HG03457 (cell line): ENCODE results near the gene ARRB1.
"Not testable (repeated sequence)": the region's sequence is repeated elsewhere in the genome, so short reads cannot be mapped to it uniquely, and the experiment has no call there.

ENCODE experiments used
- ATAC-seq: cut with Tn5 transposase; IDR thresholded peaks from one replicate; pipeline ENCODE4 v1.9.1; 2021; ENCODE audit warnings: moderate number of reproducible peaks; ENCODE audit not compliant: unreplicated experiment

ARRB1 gene

GRCh38 chr11:75325713-75326438 is 25.6 kb downstream of the ARRB1 start:
- no peak for ATAC-seq

DNA sequence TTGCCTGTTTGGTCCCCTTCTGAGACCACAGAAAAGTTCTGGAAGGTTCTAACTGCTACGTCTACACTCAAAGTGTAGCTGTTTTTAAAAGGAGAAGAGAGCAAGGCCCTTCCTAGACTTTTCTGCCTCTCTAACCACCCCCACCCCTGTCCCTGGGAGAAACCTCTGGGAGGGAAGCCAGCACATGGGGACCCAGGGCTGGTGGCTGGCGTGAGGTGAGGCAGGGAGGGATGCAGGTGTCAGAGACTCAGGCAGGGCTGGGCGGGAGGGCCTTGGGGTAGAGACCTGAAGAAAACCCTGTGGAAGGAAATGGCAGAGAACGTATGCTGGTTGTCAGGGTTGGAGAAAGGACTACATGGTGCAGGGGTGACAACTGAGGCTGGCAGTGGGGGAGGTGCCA is 26.7 kb downstream of the ARRB1 start:
- ATAC-seq: no peak

DNA sequence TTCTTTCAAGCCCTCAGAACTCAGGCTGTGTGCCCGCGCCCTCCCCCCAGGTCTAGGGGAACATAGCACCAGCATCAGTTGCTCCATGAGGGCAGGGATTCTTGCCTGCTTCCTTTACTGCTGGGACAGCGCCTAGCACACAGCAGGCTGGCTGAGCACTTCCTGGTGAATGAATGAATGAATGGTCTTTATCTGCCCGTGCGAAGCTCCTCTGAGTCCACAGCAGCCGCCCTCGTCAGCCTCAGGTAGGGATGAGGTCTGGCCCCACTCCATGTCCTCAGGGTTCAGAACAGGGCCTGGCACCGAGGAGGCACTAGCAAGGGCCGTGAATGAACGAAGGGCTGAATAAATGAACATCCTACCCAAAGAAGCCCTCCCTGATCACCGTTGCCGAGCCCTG is 27.3 kb downstream of the ARRB1 start:
- no peak for ATAC-seq

DNA sequence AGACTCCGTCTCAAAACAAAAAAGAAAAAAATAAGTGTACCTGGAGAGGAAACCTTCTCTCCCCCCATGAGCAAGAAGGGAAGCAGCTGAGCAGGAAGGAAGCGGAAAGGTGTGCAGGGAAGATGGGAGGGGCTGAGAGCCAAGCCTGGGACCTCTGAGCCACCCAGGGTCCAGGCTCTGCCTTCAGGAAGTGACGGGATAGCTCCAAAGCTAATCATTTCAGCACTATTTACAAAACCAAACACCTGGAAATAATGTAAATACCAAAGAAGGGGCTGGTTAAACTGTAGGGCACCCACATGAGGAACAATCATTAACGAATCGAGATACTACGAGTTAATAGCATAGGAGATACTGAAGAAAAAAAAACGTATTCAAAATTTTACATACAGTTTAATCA is 27.9 kb downstream of the ARRB1 start:
- no peak for ATAC-seq

- ATAC-seq: no peak
These were observed 30.8 kb downstream of the ARRB1 start for GRCh38 chr11:75320643-75321042.

- no peak for ATAC-seq
These were observed 31.3 kb downstream of the ARRB1 start for GRCh38 chr11:75320046-75320618.

GRCh38 chr11:75319035-75319877 is 32.2 kb downstream of the ARRB1 start:
- ATAC-seq: no peak

DNA sequence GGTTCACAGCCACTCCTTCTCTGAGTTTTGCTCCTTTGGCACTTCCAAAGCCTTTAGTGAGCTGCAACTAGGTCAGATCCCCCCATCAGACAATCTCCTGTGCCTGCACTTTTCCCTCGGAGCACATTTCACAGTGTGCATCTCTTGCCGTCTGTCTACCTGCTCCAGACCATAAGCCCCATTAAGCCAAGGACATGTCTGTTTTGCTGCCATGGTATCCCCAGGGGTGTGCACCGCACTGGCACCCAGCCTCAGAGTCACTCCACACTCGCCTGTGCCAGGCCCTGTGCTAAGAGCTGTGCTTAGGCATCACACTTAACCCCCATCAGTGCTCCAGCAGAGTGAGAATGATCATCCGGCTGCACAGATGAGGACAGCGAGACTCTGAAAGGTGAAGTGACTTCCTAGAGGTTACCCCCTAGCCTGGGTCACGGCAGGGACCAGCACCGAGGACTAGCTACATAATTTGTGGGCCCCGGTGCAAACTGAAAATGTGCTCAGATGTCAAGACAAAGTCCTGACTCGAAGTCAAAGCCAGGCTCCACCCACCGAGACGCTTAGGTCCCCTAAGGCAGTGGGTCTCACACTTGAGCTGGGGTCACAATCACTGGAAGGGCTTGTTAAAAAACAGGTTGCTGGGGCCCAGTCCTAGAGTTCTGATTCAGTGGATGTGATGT is 33.9 kb downstream of the ARRB1 start:
- ATAC-seq: no peak

- no peak for ATAC-seq
These were observed 36.0 kb downstream of the ARRB1 start for GRCh38 chr11:75315439-75315805.

DNA sequence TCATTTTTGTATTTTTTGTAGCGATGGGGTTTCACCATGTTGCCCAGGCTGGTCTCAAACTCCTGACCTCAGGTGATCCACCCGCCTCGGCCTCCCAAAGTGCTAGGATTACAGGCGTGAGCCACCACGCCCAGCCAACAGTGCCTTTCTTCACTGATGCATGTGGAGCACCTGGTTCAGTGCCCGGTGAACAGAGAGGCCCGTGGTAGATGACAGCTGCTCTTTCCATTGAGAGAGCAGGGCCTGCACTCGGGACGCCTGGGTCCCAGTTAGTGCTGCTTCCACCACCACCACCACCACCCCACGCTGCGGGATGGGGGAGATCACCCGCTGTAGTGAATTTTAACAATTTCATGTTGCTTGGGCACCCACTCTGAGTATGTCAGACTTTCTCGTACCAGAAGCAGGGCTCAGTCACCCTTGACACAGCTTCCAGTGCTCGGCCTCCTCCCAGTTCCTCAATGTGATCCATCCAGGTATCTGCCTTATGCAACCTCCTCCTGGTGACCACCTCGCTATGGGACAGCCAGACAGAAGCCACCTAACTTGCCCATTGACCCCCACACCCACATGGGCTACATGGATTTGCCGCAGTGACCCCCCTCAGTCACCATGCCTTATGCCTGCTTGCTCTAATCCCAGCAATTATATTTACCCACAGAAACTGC is 36.6 kb downstream of the ARRB1 start:
- ATAC-seq: no peak

- no peak for ATAC-seq
These were observed 37.8 kb downstream of the ARRB1 start for GRCh38 chr11:75313513-75314272.

DNA sequence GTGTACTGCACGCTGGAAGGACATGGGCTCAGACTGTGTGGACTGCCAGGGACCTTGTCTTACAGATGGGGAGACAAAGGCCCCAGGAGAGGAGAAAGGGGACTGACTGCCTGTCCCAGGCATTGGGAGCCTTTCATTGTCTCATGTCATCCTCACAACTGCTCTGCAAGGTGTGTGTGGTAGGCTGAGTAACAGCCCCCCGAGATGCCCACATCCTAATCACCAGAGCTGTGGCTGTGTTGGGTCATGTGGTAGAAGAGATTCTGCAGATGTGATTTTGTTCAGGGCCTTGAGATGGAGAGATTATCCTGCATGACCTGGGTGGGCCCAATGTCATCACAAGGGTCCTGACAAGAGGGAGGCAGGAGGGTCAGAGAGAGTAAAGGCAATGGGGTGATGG is 39.1 kb downstream of the ARRB1 start:
- ATAC-seq: no peak

DNA sequence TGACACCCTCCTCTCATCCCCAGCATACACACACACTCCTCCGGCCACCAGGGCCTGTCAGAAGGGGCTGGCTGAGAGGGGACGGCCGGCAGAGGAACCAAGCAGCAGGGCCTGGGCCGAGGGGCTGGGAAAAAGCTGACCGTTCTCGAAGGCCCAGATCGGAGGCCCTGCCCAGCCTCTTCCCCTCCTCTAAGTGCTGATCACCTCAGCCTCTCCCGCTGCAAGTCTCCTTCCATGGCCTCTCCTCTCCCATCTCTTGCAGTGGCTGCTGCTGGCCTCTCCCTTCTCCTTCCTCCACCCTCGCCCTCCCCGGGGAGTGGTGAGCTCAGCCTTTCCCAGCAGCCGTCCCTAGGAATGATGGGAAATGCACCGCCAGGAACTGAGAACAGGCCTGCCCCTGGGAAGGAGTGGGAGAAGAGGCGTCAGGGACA is 39.6 kb downstream of the ARRB1 start:
- no peak for ATAC-seq

DNA sequence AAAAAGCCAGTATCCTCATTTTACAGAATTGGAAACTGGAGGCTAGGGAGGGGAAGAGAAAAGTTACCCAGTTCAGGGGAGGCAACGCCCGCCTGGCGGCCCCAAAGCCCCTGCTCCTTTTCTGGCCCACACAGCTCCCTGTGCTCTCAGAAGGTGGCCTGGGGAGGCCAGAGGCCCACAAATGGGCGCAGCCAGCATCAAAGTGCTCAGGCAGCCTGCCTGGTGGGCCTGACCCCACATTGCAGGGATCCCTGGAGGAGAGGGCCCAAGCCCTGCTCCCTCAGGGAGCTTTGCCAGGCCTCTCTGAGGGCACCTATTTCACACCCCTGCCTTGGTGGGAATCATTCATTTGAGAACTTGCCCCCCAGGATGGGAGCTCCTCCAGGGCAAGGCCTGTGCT is 42.5 kb downstream of the ARRB1 start:
- no peak for ATAC-seq

DNA sequence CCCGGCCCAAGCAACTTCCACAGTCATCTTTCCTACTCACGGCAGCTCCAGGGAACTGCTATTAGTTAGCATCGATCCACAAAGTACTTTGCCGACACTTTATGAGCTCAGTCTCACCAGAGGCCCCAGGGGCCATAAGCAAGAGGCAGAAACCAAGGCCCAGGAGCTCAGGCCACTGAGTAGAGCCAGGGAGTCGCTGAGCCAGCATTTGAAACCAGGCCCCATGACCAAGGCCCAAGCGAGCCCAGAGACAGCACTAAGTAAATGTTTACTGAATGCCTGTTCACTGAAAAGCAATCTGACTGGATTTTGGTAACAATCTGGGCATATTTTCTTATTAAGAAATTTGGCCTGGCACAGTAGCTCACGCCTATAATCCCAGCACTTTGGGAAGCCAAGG is 43.3 kb downstream of the ARRB1 start:
- ATAC-seq: no peak

DNA sequence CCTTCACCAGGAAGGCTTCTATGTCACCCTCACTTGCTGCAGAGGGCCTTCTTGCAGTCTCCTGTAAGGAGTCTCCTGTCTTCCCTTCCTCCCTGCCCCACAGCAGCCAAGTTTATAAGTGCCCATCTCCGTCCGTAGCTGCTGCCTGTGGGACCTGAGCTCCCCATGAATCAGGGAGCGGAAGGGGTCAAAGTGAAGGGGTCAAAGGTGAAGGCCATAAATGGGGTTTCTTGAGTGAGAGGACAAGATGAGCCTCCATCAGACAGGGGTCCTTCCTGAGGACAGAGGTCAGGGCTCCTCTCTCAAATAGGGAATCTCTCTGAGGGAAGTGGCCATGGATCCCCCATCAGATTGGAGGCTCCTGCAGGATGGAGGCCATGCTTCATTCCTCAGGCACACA is 44.4 kb downstream of the ARRB1 start:
- no peak for ATAC-seq

DNA sequence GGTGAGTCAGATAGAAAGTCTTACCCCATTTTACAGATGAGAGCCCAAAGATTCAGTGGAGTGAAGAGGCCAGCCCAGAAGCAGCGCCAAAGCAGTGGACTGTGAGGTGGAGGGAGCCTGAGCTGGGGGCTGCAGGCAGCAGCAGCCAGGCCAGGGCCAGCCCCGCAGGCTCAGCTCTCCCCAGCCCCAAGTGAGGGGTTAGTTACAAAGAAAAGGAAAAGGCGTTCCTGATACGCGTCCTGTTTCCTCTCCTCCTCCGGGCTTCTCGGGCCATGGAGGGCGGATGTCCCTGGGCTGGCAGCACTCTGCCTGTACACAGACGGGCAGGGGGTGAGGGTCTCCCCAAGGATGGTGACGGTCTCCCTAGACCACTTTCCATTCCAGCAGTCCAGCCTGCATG is 44.9 kb downstream of the ARRB1 start:
- ATAC-seq: no peak

DNA sequence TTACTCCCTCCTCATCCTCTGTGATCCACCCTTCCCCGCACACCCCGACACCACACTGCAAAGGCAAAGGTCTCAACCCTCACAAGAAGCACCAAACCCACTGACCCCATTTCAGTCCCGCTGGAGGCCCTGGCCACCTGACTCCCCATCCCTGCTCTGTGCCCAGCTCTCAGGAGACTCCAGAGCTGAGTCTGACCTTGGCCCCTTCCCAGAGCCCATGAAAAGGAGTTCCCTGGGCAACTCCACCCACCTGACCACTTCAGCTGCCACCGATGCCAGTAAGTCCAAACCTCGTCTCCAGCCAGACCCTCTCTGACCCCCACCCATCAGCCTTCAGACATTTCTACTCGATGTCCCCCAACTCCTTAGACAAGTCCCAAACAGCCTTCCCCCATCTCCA is 45.5 kb downstream of the ARRB1 start:
- no peak for ATAC-seq

DNA sequence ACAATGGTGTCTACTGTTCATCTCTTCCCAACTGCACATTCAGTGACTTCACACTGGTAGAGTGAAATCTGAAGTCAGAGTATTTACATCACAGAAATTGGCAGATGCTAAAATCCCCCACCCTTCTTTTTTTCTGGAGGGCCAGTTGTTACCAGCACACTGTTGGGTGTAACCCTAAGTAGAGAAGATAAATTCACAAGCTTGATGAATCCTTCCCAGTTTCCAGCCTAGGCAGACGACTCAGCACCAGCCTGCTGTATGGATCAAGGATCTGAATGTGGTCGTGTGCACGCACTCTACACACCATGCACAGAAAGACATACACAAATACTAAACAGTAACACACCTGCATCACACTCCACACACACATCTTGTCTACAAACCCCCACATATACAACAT is 46.0 kb downstream of the ARRB1 start:
- ATAC-seq: no peak

- not testable (repeated sequence) for ATAC-seq
These were observed 46.5 kb downstream of the ARRB1 start for GRCh38 chr11:75304941-75305340.
